Measurements from ENCODE around the gene RNF150.

RNF150 gene

GRCh38 chr4:141154725-141155124 is 21.5 kb upstream of the RNF150 start:
- no peak for FAIRE-seq
- DNase-seq (ENCODE audit: insufficient read length) = no peak
- no peak for TF ChIP-seq POLR2AphosphoS5 (IDR thresholded peaks at IDR 0.05; ENCODE audit: low read depth, low read length)
- TF ChIP-seq TAF1 (IDR thresholded peaks at IDR 0.05; ENCODE audit: borderline replicate concordance, low read depth, low read length) = no peak
- no peak for TF ChIP-seq POLR2A (IDR thresholded peaks at IDR 0.05; ENCODE audit: low read depth, low read length)

GRCh38 chr4:141153751-141154510 is 20.7 kb upstream of the RNF150 start:
- TF ChIP-seq POLR2AphosphoS5 (IDR thresholded peaks at IDR 0.05; ENCODE audit: low read depth, low read length) (no peak), TAF1 (IDR thresholded peaks at IDR 0.05; ENCODE audit: borderline replicate concordance, low read depth, low read length) (no peak), POLR2A (IDR thresholded peaks at IDR 0.05; ENCODE audit: low read depth, low read length) (no peak)
- FAIRE-seq = no peak
- DNase-seq (ENCODE audit: insufficient read length) = no peak

GRCh38 chr4:141144207-141144606 is 10.9 kb upstream of the RNF150 start:
- no peak for DNase-seq (ENCODE audit: insufficient read length)
- no peak for TF ChIP-seq POLR2A (IDR thresholded peaks at IDR 0.05; ENCODE audit: low read depth, low read length)
- no peak for TF ChIP-seq TAF1 (IDR thresholded peaks at IDR 0.05; ENCODE audit: borderline replicate concordance, low read depth, low read length)
- no peak for TF ChIP-seq POLR2AphosphoS5 (IDR thresholded peaks at IDR 0.05; ENCODE audit: low read depth, low read length)
- FAIRE-seq = no peak

GRCh38 chr4:141142423-141142822 is 9.2 kb upstream of the RNF150 start:
- FAIRE-seq (no peak), DNase-seq (ENCODE audit: insufficient read length) (no peak)
- TF ChIP-seq POLR2A (IDR thresholded peaks at IDR 0.05; ENCODE audit: low read depth, low read length) = no peak
- no peak for TF ChIP-seq POLR2AphosphoS5 (IDR thresholded peaks at IDR 0.05; ENCODE audit: low read depth, low read length)
- TF ChIP-seq TAF1 (IDR thresholded peaks at IDR 0.05; ENCODE audit: borderline replicate concordance, low read depth, low read length) = no peak

- FAIRE-seq (no peak), DNase-seq (ENCODE audit: insufficient read length) (no peak)
- no peak for TF ChIP-seq POLR2AphosphoS5 (IDR thresholded peaks at IDR 0.05; ENCODE audit: low read depth, low read length)
- TF ChIP-seq POLR2A (IDR thresholded peaks at IDR 0.05; ENCODE audit: low read depth, low read length) = no peak
- TF ChIP-seq TAF1 (IDR thresholded peaks at IDR 0.05; ENCODE audit: borderline replicate concordance, low read depth, low read length) = no peak
These were observed 7.3 kb upstream of the RNF150 start for GRCh38 chr4:141140391-141141200.

- TF ChIP-seq TAF1 (IDR thresholded peaks at IDR 0.05; ENCODE audit: borderline replicate concordance, low read depth, low read length) (no peak), POLR2AphosphoS5 (IDR thresholded peaks at IDR 0.05; ENCODE audit: low read depth, low read length) (no peak), POLR2A (IDR thresholded peaks at IDR 0.05; ENCODE audit: low read depth, low read length) (no peak)
- DNase-seq (ENCODE audit: insufficient read length) (no peak), FAIRE-seq (no peak)
These were observed 1.0 kb upstream of the RNF150 start for GRCh38 chr4:141133999-141134995.

- peak; percentile 19 for DNase-seq (ENCODE audit: insufficient read length)
- FAIRE-seq = no peak
- TF ChIP-seq TAF1 (IDR thresholded peaks at IDR 0.05; ENCODE audit: borderline replicate concordance, low read depth, low read length) (no peak), POLR2A (IDR thresholded peaks at IDR 0.05; ENCODE audit: low read depth, low read length) (no peak), POLR2AphosphoS5 (IDR thresholded peaks at IDR 0.05; ENCODE audit: low read depth, low read length) (no peak)
These were observed 542 bp downstream of the RNF150 start for GRCh38 chr4:141132709-141133145.

GRCh38 chr4:141132072-141132708 is 1.1 kb downstream of the RNF150 start:
- no peak for TF ChIP-seq POLR2AphosphoS5 (IDR thresholded peaks at IDR 0.05; ENCODE audit: low read depth, low read length)
- TF ChIP-seq POLR2A (IDR thresholded peaks at IDR 0.05; ENCODE audit: low read depth, low read length) = no peak
- no peak for TF ChIP-seq TAF1 (IDR thresholded peaks at IDR 0.05; ENCODE audit: borderline replicate concordance, low read depth, low read length)
- no peak for FAIRE-seq
- no peak for DNase-seq (ENCODE audit: insufficient read length)

- DNase-seq (ENCODE audit: insufficient read length) = no peak
- TF ChIP-seq POLR2AphosphoS5 (IDR thresholded peaks at IDR 0.05; ENCODE audit: low read depth, low read length) (no peak), TAF1 (IDR thresholded peaks at IDR 0.05; ENCODE audit: borderline replicate concordance, low read depth, low read length) (no peak), POLR2A (IDR thresholded peaks at IDR 0.05; ENCODE audit: low read depth, low read length) (no peak)
- no peak for FAIRE-seq
These were observed 1.6 kb downstream of the RNF150 start for GRCh38 chr4:141131723-141132071.

- FAIRE-seq (no peak), DNase-seq (ENCODE audit: insufficient read length) (no peak)
- no peak for TF ChIP-seq POLR2AphosphoS5 (IDR thresholded peaks at IDR 0.05; ENCODE audit: low read depth, low read length)
- no peak for TF ChIP-seq TAF1 (IDR thresholded peaks at IDR 0.05; ENCODE audit: borderline replicate concordance, low read depth, low read length)
- no peak for TF ChIP-seq POLR2A (IDR thresholded peaks at IDR 0.05; ENCODE audit: low read depth, low read length)
These were observed 2.2 kb downstream of the RNF150 start for GRCh38 chr4:141130947-141131605.

All from GM12892 (cell line).